Esophagus squamous epithelium (tissue), 4 donors: Measurements from ENCODE around the gene EDN3.

Experiments
- POLR2A ChIP-seq, 4 donors: fragments of 450-650 bp; IDR thresholded peaks; one replicate each; pipeline ENCODE4 v1.6.1; 2017; ENCODE audit warnings: antibody characterized with exemption in 4 of 4, mild to moderate bottlenecking in 4 of 4, moderate library complexity in 3 of 4
- TF ChIP-seq, protein P1 (sequence below), 6 experiments: fragments of 450-650 bp in 4 of 6; fragments of 200-600 bp in 2 of 6; sonication (generic) in 2 of 6; IDR thresholded peaks; one replicate each; pipeline ENCODE4 v1.5.1; 2016 to 2019; ENCODE audit warnings: antibody characterized with exemption in 6 of 6, mild to moderate bottlenecking in 4 of 6, moderate library complexity in 4 of 6

- TF ChIP-seq, protein P1, sequence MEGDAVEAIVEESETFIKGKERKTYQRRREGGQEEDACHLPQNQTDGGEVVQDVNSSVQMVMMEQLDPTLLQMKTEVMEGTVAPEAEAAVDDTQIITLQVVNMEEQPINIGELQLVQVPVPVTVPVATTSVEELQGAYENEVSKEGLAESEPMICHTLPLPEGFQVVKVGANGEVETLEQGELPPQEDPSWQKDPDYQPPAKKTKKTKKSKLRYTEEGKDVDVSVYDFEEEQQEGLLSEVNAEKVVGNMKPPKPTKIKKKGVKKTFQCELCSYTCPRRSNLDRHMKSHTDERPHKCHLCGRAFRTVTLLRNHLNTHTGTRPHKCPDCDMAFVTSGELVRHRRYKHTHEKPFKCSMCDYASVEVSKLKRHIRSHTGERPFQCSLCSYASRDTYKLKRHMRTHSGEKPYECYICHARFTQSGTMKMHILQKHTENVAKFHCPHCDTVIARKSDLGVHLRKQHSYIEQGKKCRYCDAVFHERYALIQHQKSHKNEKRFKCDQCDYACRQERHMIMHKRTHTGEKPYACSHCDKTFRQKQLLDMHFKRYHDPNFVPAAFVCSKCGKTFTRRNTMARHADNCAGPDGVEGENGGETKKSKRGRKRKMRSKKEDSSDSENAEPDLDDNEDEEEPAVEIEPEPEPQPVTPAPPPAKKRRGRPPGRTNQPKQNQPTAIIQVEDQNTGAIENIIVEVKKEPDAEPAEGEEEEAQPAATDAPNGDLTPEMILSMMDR (IDR thresholded peaks at IDR 0.05) = no peak
- no peak for TF ChIP-seq POLR2A (IDR thresholded peaks at IDR 0.05)
Measured at GRCh38 chr20:59325142-59325523, 24.7 kb downstream of the EDN3 start.
